DMS53 treated with DMSO at 0.1 percent for 48 hours (cell line): ENCODE data around the gene ELK4.

Source experiments
- DNase-seq: peaks from one replicate; lab custom pipeline; 2025; ENCODE audit not compliant: unreplicated experiment; lab: John Stamatoyannopoulos, UW

Gene ELK4

GRCh38 chr1:205569411-205570172, 62.2 kb downstream of the ELK4 start:
- DNase-seq = no peak

DNA sequence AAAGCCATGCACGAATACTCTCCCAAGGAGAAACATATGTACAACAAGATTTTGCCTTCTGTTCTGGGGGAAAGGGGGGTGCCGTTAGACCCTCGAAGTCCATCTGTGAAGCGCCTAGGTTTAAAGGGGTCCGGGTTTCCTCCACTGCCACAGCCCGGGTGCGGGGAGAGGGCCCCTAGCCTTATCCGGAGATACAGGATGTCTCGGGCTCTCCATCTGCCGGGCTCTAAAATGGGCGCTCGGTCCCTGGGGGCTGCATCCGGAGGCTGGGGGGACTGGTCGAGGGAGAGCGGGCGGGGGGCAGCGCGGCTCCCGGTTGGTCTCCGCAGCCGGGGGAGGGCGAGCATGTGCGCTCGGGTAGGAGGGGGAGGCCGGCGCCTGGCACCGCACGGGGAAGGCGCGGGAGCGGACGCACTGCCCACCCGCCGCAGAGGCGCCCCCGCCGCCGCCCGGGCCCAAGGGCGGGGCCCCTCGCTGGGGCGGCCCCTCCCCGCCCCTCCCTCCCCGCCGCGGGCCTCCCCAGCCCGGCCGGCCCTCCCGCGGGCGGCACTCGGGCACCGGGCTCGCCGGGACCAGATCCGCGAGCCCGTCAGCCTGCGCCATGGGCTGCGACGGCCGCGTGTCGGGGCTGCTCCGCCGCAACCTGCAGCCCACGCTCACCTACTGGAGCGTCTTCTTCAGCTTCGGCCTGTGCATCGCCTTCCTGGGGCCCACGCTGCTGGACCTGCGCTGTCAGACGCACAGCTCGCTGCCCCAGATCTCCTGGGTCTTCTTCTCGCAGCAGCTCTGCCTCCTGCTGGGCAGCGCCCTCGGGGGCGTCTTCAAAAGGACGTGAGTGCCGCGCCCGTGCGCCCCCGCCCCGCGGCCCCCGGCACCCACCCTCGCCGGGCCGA, 63.1 kb downstream of the ELK4 start:
- DNase-seq = no peak

- DNase-seq = no peak
These were observed 63.7 kb downstream of the ELK4 start for GRCh38 chr1:205568135-205568468.

DNA sequence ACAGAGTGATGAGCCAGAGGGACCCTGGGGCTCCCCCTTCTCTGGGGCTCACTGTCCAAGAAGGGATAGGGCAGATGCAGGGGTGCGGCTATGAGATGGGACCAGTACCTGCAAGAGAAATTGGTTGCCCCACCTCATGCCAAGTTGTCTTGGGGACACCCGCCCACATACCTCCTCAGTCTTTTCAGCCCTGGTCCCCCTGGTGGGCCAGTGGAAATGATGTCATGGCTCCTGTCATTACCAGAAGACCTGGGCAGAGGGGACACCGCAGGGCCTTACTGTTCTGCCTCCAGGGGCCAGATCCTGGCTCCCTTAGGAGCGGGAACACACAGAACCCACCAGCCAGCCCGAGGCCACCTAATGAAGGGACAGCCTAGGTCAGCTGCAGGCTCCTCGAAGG, 64.1 kb downstream of the ELK4 start:
- no peak for DNase-seq

DNA sequence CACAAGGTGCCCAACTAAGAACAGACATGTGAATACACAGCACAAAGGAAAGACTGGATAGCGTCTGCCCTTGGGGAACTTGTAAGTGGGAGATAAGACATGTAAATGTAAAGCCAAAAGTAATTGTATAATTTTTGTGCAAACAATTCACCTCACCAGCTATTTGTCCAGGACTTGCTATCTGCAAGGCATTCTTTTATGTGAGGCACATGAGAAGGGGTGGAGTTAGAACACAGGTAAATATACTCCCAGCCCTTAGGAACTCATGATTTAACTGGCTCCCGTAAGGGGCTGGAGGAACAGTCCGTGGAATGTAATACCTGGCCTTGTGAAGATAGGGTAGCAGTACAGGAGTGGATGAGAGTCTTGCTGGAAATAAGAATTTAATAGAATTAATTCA, 66.0 kb downstream of the ELK4 start:
- peak; percentile 12 for DNase-seq

- DNase-seq = no peak
These were observed 67.8 kb downstream of the ELK4 start for GRCh38 chr1:205563927-205564441.

- no peak for DNase-seq
These were observed 70.2 kb downstream of the ELK4 start for GRCh38 chr1:205561501-205562203.
